AG04450 (cell line): Measurements from ENCODE around the gene RUNX2. TPM values are rescaled to one million over a fixed set of nuclear protein-coding genes. Genes with fewer than 3 reads are reported as not detected.

Experiments
- CTCF ChIA-PET: fragments of 300-600, 350-600 bp; formaldehyde crosslinking; extraction: SDS; loops from one replicate; lab custom pipeline; 2022; ENCODE audit warnings: antibody characterized with exemption, inconsistent platforms; lab: Charles Lee
- POLR2A ChIA-PET: fragments of 350-600 bp; formaldehyde crosslinking; extraction: SDS; loops from one replicate; lab custom pipeline; 2021; ENCODE audit warnings: antibody characterized with exemption, inconsistent platforms; lab: Yijun Ruan, JAX
- DNase-seq: peaks from one replicate; pipeline ENCODE4 v3.0.0-alpha.2; 2011; ENCODE audit warnings: low read depth, low spot score
- H3K27ac ChIP-seq: one replicate; pipeline ENCODE4 v1.5.1; 2012; ENCODE audit warnings: low read depth, low read length, control low read depth
- H3K27me3 ChIP-seq: one replicate; pipeline ENCODE4 v1.6.0; 2012; ENCODE audit warnings: low read length; ENCODE audit not compliant: control insufficient read depth, insufficient read depth
- H3K4me3 ChIP-seq: 2 replicates; pipeline ENCODE4 v1.5.1; 2011; ENCODE audit warnings: mild to moderate bottlenecking, low read depth, low read length, control low read depth
- H3K9me3 ChIP-seq: 2 replicates; pipeline ENCODE4 v1.5.1; 2012; ENCODE audit warnings: low read length; ENCODE audit not compliant: control insufficient read depth, insufficient read depth
- CTCF ChIP-seq: IDR thresholded peaks from 2 replicates; pipeline ENCODE4 v1.5.1; 2011; ENCODE audit warnings: low read depth, low read length, control low read depth, inconsistent platforms
- polyA plus RNA-seq: library from polyadenylated mRNA; depleted of rRNA; stranded (reverse); fragments of >200 nt; gene quantifications from 2 replicates; pipeline ENCODE4 v1.2.3, GENCODE V29; 2011

The RUNX2 gene
- polyA plus RNA-seq, 1 experiment: 3.4 TPM

- no peak overlapping the region for H3K4me3 ChIP-seq
- no peak for DNase-seq
- CTCF ChIA-PET: no interaction called here
- no peak for TF ChIP-seq CTCF
- POLR2A ChIA-PET: interaction anchor here (0.6 kb wide), 1 partner anchor 81 kb away, joined by 3 read pairs; no protein-coding TSS in a partner anchor
- H3K9me3 ChIP-seq: no peaks in the 10 kb centered on the region
- H3K27ac ChIP-seq: no peak overlapping the region
- no peaks in the 10 kb centered on the region for H3K27me3 ChIP-seq
These were observed 30.8 kb upstream of the RUNX2 start for GRCh38 chr6:45297320-45297719.

- POLR2A ChIA-PET: no interaction called here
- TF ChIP-seq CTCF: no peak
These were observed 29.0 kb upstream of the RUNX2 start for GRCh38 chr6:45299096-45299581.

GRCh38 chr6:45300736-45301135 lies 27.4 kb upstream of the RUNX2 start:
- H3K9me3 ChIP-seq: no peaks in the 10 kb centered on the region
- CTCF ChIA-PET: no interaction called here
- no peak for DNase-seq
- no peak for TF ChIP-seq CTCF
- H3K27me3 ChIP-seq: no peaks in the 10 kb centered on the region
- H3K27ac ChIP-seq: no peak overlapping the region
- POLR2A ChIA-PET: no interaction called here
- no peak overlapping the region for H3K4me3 ChIP-seq

More at GRCh38 chr6:45299096-45299581, 29.0 kb upstream of the RUNX2 start:
- DNase-seq: no peak
- no peak overlapping the region for H3K27ac ChIP-seq
- no peaks in the 10 kb centered on the region for H3K27me3 ChIP-seq
- H3K4me3 ChIP-seq: no peak overlapping the region
- H3K9me3 ChIP-seq: no peaks in the 10 kb centered on the region
- CTCF ChIA-PET: no interaction called here

GRCh38 chr6:45301348-45302142 lies 26.6 kb upstream of the RUNX2 start:
- peaks cover under 1% of the 10 kb centered on the region; the same call in 1 of the 2 replicates for H3K9me3 ChIP-seq
- DNase-seq: no peak
- H3K27me3 ChIP-seq: no peaks in the 10 kb centered on the region
- CTCF ChIA-PET: no interaction called here
- POLR2A ChIA-PET: no interaction called here
- H3K27ac ChIP-seq: no peak overlapping the region
- H3K4me3 ChIP-seq: no peak overlapping the region
- no peak for TF ChIP-seq CTCF

GRCh38 chr6:45302832-45303231 lies 25.3 kb upstream of the RUNX2 start:
- Histone ChIP-seq H3K27me3 (no peaks in the 10 kb centered on the region), H3K27ac (no peak overlapping the region), H3K4me3 (no peak overlapping the region), H3K9me3 (peaks cover 6% of the 10 kb centered on the region)
- TF ChIP-seq CTCF: no peak
- ChIA-PET POLR2A (no interaction called here), CTCF (interaction anchor here (0.6 kb wide), 1 partner anchor 667 kb away, joined by 6 read pairs; no protein-coding TSS in a partner anchor)
- DNase-seq: no peak
